Measurements from ENCODE around the gene MAN1B1.

DNA sequence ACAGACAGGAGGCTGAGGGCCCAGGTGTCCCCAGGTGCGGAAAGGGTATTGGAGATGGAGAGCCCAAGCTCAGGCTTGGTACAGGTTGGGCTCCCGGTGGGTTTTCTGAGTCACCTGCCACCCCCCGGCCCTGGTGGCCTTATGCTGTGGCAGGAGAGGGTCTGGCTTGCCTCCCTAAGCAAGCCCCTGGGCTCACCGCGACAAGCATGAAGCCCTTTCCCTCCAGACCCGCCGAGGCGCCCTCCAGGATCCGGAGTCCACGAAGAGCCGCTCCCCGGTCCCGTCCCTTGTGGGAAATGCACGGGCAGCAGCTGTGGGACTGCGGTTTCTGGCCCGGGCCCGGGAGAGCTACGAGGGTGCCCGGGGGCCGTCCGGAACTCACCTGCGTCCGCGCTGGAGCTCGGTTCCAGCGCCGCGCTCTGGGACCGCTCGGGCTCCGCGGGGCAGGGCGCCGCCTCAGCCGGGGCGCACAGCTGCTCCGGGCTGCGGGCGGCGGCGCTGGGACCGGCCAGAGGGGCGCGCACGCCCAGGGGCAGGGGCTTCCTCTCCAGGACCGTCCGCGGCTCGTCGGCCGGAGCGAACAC is 17.2 kb upstream of the MAN1B1 start:
- TF ChIP-seq, protein P1, sequence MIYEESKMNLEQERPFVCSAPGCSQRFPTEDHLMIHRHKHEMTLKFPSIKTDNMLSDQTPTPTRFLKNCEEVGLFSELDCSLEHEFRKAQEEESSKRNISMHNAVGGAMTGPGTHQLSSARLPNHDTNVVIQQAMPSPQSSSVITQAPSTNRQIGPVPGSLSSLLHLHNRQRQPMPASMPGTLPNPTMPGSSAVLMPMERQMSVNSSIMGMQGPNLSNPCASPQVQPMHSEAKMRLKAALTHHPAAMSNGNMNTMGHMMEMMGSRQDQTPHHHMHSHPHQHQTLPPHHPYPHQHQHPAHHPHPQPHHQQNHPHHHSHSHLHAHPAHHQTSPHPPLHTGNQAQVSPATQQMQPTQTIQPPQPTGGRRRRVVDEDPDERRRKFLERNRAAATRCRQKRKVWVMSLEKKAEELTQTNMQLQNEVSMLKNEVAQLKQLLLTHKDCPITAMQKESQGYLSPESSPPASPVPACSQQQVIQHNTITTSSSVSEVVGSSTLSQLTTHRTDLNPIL (CRISPR knock-in tag; IDR thresholded peaks at IDR 0.05; ENCODE audit: low read depth), result no peak
- TF ChIP-seq ZNF70 (CRISPR knock-in tag; IDR thresholded peaks at IDR 0.05) (no peak), ZFP3 (CRISPR knock-in tag; IDR thresholded peaks at IDR 0.05) (no peak), SNAI2 (CRISPR knock-in tag; IDR thresholded peaks at IDR 0.05) (no peak), PPARA (CRISPR knock-in tag; IDR thresholded peaks at IDR 0.05; ENCODE audit: borderline replicate concordance) (no peak), TOX (CRISPR knock-in tag; IDR thresholded peaks at IDR 0.05; ENCODE audit: borderline replicate concordance) (no peak), ZNF8 (CRISPR knock-in tag; IDR thresholded peaks at IDR 0.05) (no peak), RARB (CRISPR knock-in tag; IDR thresholded peaks at IDR 0.05) (no peak)
- TF ChIP-seq, protein P2, sequence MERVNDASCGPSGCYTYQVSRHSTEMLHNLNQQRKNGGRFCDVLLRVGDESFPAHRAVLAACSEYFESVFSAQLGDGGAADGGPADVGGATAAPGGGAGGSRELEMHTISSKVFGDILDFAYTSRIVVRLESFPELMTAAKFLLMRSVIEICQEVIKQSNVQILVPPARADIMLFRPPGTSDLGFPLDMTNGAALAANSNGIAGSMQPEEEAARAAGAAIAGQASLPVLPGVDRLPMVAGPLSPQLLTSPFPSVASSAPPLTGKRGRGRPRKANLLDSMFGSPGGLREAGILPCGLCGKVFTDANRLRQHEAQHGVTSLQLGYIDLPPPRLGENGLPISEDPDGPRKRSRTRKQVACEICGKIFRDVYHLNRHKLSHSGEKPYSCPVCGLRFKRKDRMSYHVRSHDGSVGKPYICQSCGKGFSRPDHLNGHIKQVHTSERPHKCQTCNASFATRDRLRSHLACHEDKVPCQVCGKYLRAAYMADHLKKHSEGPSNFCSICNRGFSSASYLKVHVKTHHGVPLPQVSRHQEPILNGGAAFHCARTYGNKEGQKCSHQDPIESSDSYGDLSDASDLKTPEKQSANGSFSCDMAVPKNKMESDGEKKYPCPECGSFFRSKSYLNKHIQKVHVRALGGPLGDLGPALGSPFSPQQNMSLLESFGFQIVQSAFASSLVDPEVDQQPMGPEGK (CRISPR knock-in tag; IDR thresholded peaks at IDR 0.05; ENCODE audit: borderline replicate concordance), result no peak
- TF ChIP-seq, protein P3, sequence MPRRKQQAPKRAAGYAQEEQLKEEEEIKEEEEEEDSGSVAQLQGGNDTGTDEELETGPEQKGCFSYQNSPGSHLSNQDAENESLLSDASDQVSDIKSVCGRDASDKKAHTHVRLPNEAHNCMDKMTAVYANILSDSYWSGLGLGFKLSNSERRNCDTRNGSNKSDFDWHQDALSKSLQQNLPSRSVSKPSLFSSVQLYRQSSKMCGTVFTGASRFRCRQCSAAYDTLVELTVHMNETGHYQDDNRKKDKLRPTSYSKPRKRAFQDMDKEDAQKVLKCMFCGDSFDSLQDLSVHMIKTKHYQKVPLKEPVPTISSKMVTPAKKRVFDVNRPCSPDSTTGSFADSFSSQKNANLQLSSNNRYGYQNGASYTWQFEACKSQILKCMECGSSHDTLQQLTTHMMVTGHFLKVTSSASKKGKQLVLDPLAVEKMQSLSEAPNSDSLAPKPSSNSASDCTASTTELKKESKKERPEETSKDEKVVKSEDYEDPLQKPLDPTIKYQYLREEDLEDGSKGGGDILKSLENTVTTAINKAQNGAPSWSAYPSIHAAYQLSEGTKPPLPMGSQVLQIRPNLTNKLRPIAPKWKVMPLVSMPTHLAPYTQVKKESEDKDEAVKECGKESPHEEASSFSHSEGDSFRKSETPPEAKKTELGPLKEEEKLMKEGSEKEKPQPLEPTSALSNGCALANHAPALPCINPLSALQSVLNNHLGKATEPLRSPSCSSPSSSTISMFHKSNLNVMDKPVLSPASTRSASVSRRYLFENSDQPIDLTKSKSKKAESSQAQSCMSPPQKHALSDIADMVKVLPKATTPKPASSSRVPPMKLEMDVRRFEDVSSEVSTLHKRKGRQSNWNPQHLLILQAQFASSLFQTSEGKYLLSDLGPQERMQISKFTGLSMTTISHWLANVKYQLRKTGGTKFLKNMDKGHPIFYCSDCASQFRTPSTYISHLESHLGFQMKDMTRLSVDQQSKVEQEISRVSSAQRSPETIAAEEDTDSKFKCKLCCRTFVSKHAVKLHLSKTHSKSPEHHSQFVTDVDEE (CRISPR knock-in tag; IDR thresholded peaks at IDR 0.05), result no peak
- TF ChIP-seq, protein P4, sequence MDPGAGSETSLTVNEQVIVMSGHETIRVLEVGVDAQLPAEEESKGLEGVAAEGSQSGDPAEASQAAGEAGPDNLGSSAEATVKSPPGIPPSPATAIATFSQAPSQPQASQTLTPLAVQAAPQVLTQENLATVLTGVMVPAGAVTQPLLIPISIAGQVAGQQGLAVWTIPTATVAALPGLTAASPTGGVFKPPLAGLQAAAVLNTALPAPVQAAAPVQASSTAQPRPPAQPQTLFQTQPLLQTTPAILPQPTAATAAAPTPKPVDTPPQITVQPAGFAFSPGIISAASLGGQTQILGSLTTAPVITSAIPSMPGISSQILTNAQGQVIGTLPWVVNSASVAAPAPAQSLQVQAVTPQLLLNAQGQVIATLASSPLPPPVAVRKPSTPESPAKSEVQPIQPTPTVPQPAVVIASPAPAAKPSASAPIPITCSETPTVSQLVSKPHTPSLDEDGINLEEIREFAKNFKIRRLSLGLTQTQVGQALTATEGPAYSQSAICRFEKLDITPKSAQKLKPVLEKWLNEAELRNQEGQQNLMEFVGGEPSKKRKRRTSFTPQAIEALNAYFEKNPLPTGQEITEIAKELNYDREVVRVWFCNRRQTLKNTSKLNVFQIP (CRISPR knock-in tag; IDR thresholded peaks at IDR 0.05; ENCODE audit: borderline replicate concordance, low read depth), result no peak
